HepG2 (cell line): ENCODE data around the gene PPP1R16B. TPM values are rescaled to one million over a fixed set of nuclear protein-coding genes. Genes with fewer than 3 reads are reported as not detected.

ENCODE experiments used
- CEBPG ChIP-seq: IDR thresholded peaks from 2 replicates; pipeline ENCODE4 v1.6.1; 2016
- CEBPZ ChIP-seq: IDR thresholded peaks from 2 replicates; pipeline ENCODE4 v1.6.1; 2012; ENCODE audit warnings: low read length, improper control_type of control experiment
- FUBP1 ChIP-seq: sonication (generic); formaldehyde crosslinking; IDR thresholded peaks from 2 replicates; pipeline ENCODE4 v1.5.1; 2020; ENCODE audit warnings: missing genetic modification reagents, mild to moderate bottlenecking, borderline replicate concordance
- JUND ChIP-seq: sonication (generic); formaldehyde crosslinking; IDR thresholded peaks from 2 replicates; pipeline ENCODE4 v1.8.0; 2022; ENCODE audit warnings: mild to moderate bottlenecking, missing genetic modification reagents
- KMT2A ChIP-seq: sonication (generic); formaldehyde crosslinking; IDR thresholded peaks from 2 replicates; pipeline ENCODE4 v1.4.0; 2020; ENCODE audit warnings: missing genetic modification reagents
- MED8 ChIP-seq: sonication (generic); formaldehyde crosslinking; IDR thresholded peaks from 2 replicates; pipeline ENCODE4 v1.8.1; 2023; ENCODE audit warnings: mild to moderate bottlenecking, missing genetic modification reagents; ENCODE audit not compliant: insufficient replicate concordance
- PHF21A ChIP-seq: sonication (generic); formaldehyde crosslinking; IDR thresholded peaks from 2 replicates; pipeline ENCODE4 v1.5.0; 2020; ENCODE audit warnings: mild to moderate bottlenecking, missing genetic modification reagents
- ZNF230 ChIP-seq: sonication (generic); formaldehyde crosslinking; IDR thresholded peaks from 2 replicates; pipeline ENCODE4 v1.4.0; 2020; ENCODE audit warnings: mild to moderate bottlenecking, missing genetic modification reagents
- ZNF256 ChIP-seq: sonication (generic); formaldehyde crosslinking; conservative IDR thresholded peaks from 2 replicates; pipeline ENCODE4 v1.4.0; 2020; ENCODE audit warnings: missing genetic modification reagents
- ZNF326 ChIP-seq: sonication (generic); formaldehyde crosslinking; IDR thresholded peaks from 2 replicates; pipeline ENCODE4 v1.4.0; 2020; ENCODE audit warnings: missing genetic modification reagents, borderline replicate concordance
- ZNF350 ChIP-seq: sonication (generic); formaldehyde crosslinking; IDR thresholded peaks from 2 replicates; pipeline ENCODE4 v1.4.0; 2020; ENCODE audit warnings: mild to moderate bottlenecking, low read depth, missing genetic modification reagents, borderline replicate concordance
- ZNF557 ChIP-seq: sonication (generic); formaldehyde crosslinking; IDR thresholded peaks from 2 replicates; pipeline ENCODE4 v1.4.0; 2020; ENCODE audit warnings: missing genetic modification reagents
- ZNF577 ChIP-seq: sonication (generic); formaldehyde crosslinking; IDR thresholded peaks from 2 replicates; pipeline ENCODE4 v1.4.0; 2020; ENCODE audit warnings: mild to moderate bottlenecking, low read depth, missing genetic modification reagents, borderline replicate concordance
- ZNF775 ChIP-seq: sonication (generic); formaldehyde crosslinking; IDR thresholded peaks from 2 replicates; pipeline ENCODE4 v1.4.0; 2020; ENCODE audit warnings: missing genetic modification reagents, mild to moderate bottlenecking, moderate library complexity, borderline replicate concordance
- ZNF781 ChIP-seq: sonication (generic); formaldehyde crosslinking; IDR thresholded peaks from 2 replicates; pipeline ENCODE4 v1.5.1; 2020; ENCODE audit warnings: borderline replicate concordance, mild to moderate bottlenecking, missing genetic modification reagents; ENCODE audit errors: not compliant biosample characterization
- polyA plus RNA-seq, 8 experiments: library from polyadenylated mRNA; depleted of rRNA in 3 of 8; stranded (reverse) in 7 of 8; unstranded in 1 of 8; fragments of >200 nt; fragmentation: Illumina TruSeq in 4 of 8; extraction: Trizol in 4 of 8; gene quantifications; 2 replicates each; pipeline versions ENCODE4 v1.2.1 to v1.2.3, GENCODE V29; 2011 to 2016; ENCODE audit warnings: low read depth in 4 of 8, missing spikeins in 1 of 8, mixed read lengths in 1 of 8; ENCODE audit not compliant: insufficient read depth in 1 of 8
- total RNA-seq, 5 experiments: library from RNA; depleted of rRNA; stranded (reverse); fragments of >200 nt; fragmentation: Illumina TruSeq; extraction: Trizol; gene quantifications; 2 replicates each; pipeline ENCODE4 v1.2.3, GENCODE V29; 2016; ENCODE audit warnings: low read depth in 1 of 5
- TF ChIP-seq, protein P1 (sequence below): sonication (generic); formaldehyde crosslinking; IDR thresholded peaks from 2 replicates; pipeline ENCODE4 v1.5.1; 2020; ENCODE audit warnings: mild to moderate bottlenecking, missing genetic modification reagents, moderate library complexity
- TF ChIP-seq, protein P2 (sequence below): sonication (generic); formaldehyde crosslinking; IDR thresholded peaks from 2 replicates; pipeline ENCODE4 v1.8.0; 2022; ENCODE audit warnings: mild to moderate bottlenecking, missing genetic modification reagents, moderate library complexity
- TF ChIP-seq, protein P3 (sequence below): sonication (generic); formaldehyde crosslinking; IDR thresholded peaks from 2 replicates; pipeline ENCODE4 v1.5.0; 2020; ENCODE audit warnings: mild to moderate bottlenecking, low read depth, missing genetic modification reagents, borderline replicate concordance

The PPP1R16B gene
- total and polyA plus RNA-seq, 2 of the 13 experiments (the other 11 are each of a cell fraction or from before 2014, with no cell fraction given), result 0.02 to 0.11 TPM

DNA sequence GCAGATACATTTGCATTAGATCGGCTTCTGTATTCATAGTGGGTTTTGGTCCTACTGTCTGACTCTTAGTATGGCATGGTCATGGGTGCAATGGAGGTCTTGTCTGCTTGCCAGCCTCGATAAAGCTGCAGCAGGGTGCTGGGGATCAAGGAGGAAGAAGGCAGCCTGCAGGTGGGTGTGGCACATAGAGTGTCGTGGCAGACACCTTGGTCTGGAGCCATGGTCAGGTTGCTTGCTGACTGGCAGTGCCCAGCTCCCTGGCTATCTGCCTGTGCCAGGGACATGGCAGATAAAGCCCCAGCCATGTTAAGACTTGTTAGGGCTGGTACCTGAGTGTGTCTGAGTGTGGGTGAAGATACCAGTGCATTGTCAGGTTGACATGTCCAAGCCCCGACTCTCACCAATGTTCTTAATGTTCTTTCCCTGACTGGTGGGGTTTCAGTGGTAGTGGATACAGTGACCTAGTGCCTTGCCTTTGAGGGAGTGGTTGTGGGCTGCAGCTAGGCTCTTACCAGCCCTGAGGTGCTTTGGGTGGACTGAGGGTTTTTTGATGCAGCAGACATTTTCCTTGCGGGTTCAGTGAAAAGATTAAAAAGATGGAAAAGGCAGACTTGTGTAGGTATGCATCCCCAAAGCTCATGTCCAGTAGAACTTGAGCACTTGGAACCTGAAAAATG lies 122.5 kb downstream of the PPP1R16B start (continued):
- TF ChIP-seq, protein P1, sequence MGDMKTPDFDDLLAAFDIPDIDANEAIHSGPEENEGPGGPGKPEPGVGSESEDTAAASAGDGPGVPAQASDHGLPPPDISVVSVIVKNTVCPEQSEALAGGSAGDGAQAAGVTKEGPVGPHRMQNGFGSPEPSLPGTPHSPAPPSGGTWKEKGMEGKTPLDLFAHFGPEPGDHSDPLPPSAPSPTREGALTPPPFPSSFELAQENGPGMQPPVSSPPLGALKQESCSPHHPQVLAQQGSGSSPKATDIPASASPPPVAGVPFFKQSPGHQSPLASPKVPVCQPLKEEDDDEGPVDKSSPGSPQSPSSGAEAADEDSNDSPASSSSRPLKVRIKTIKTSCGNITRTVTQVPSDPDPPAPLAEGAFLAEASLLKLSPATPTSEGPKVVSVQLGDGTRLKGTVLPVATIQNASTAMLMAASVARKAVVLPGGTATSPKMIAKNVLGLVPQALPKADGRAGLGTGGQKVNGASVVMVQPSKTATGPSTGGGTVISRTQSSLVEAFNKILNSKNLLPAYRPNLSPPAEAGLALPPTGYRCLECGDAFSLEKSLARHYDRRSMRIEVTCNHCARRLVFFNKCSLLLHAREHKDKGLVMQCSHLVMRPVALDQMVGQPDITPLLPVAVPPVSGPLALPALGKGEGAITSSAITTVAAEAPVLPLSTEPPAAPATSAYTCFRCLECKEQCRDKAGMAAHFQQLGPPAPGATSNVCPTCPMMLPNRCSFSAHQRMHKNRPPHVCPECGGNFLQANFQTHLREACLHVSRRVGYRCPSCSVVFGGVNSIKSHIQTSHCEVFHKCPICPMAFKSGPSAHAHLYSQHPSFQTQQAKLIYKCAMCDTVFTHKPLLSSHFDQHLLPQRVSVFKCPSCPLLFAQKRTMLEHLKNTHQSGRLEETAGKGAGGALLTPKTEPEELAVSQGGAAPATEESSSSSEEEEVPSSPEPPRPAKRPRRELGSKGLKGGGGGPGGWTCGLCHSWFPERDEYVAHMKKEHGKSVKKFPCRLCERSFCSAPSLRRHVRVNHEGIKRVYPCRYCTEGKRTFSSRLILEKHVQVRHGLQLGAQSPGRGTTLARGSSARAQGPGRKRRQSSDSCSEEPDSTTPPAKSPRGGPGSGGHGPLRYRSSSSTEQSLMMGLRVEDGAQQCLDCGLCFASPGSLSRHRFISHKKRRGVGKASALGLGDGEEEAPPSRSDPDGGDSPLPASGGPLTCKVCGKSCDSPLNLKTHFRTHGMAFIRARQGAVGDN (CRISPR knock-in tag), result 0 out of 2 replicates have a peak, but pooled peaks have one; percentile 38
- TF ChIP-seq KMT2A (no peak), ZNF775 (CRISPR knock-in tag) (no peak), ZNF577 (CRISPR knock-in tag) (no peak), PHF21A (no peak), ZNF230 (no peak), ZNF326 (CRISPR knock-in tag) (no peak), ZNF557 (CRISPR knock-in tag) (0 out of 2 replicates have a peak, but pooled peaks have one; percentile 65), JUND (CRISPR knock-in tag) (no peak; the same call in 1 of the 2 replicates), CEBPG (CRISPR knock-in tag) (no peak), ZNF781 (peak; percentile 37), FUBP1 (CRISPR knock-in tag) (no peak), MED8 (no peak), CEBPZ (no peak), ZNF350 (no peak), ZNF256 (CRISPR knock-in tag) (no peak)
- TF ChIP-seq, protein P2, sequence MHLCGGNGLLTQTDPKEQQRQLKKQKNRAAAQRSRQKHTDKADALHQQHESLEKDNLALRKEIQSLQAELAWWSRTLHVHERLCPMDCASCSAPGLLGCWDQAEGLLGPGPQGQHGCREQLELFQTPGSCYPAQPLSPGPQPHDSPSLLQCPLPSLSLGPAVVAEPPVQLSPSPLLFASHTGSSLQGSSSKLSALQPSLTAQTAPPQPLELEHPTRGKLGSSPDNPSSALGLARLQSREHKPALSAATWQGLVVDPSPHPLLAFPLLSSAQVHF (CRISPR knock-in tag), result 0 out of 2 replicates have a peak, but pooled peaks have one; percentile 8
- TF ChIP-seq, protein P3, sequence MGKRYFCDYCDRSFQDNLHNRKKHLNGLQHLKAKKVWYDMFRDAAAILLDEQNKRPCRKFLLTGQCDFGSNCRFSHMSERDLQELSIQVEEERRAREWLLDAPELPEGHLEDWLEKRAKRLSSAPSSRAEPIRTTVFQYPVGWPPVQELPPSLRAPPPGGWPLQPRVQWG (CRISPR knock-in tag), result no peak
